Measurements from ENCODE around the gene TXNDC11. TPM values are rescaled to one million over a fixed set of nuclear protein-coding genes. Genes with fewer than 3 reads are reported as not detected.

TXNDC11 gene
- total and polyA plus RNA-seq, 2 experiments from 2014 or later: 6.8 to 12.0 TPM

DNA sequence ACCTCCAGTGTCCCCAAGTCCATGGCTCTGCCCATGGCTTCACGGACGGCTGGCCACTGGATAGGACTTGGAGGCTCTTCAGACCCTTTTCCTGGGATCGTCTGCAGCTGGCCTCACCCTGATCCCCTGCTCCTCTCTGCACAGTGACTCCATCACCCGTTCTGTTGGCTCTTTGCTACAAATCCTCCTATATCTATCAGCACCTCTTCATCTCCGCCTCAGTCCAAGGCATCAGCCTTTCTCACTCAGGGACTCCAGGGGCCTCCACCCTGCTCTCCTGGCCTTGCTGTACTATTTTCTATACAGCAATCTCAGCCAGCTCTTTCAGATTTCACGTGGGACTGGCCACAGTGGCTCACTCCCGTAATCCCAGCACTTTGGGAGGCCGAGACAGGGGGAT is 85.1 kb downstream of the TXNDC11 start:
- Histone ChIP-seq H3K27me3 (ENCODE audit: insufficient read depth) (no peaks in the 10 kb centered on the region), H3K36me3 (ENCODE audit: insufficient read depth) (no peaks in the 10 kb centered on the region), H3F3A (replicated peaks; ENCODE audit: low read depth) (no peaks in the 10 kb centered on the region), H3K27ac (ENCODE audit: low read depth) (no peak overlapping the region), H2AFZ (no peak overlapping the region), H3K79me2 (replicated peaks; ENCODE audit: insufficient read depth) (no peaks in the 10 kb centered on the region), H3K4me3 (no peak overlapping the region), H3K4me1 (ENCODE audit: insufficient read depth) (no peaks in the 10 kb centered on the region), H3K4me2 (no peak overlapping the region), H4K20me1 (replicated peaks; ENCODE audit: insufficient read depth) (no peaks in the 10 kb centered on the region), H3K9me2 (ENCODE audit: insufficient read depth) (no peaks in the 10 kb centered on the region)
- TF ChIP-seq, protein P1, sequence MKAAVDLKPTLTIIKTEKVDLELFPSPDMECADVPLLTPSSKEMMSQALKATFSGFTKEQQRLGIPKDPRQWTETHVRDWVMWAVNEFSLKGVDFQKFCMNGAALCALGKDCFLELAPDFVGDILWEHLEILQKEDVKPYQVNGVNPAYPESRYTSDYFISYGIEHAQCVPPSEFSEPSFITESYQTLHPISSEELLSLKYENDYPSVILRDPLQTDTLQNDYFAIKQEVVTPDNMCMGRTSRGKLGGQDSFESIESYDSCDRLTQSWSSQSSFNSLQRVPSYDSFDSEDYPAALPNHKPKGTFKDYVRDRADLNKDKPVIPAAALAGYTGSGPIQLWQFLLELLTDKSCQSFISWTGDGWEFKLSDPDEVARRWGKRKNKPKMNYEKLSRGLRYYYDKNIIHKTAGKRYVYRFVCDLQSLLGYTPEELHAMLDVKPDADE (IDR thresholded peaks at IDR 0.05): no peak
- no peak for TF ChIP-seq JUNB (IDR thresholded peaks at IDR 0.05; ENCODE audit: unreplicated experiment)
- no peak for TF ChIP-seq CREB1 (CRISPR knock-in tag; IDR thresholded peaks at IDR 0.05; ENCODE audit: low read depth)
- TF ChIP-seq NANOG (IDR thresholded peaks at IDR 0.05; ENCODE audit: borderline replicate concordance): no peak
- no peak for TF ChIP-seq ZNF114 (CRISPR knock-in tag; IDR thresholded peaks at IDR 0.05)
- no peak for TF ChIP-seq ZNF331 (CRISPR knock-in tag; IDR thresholded peaks at IDR 0.05; ENCODE audit: low read depth)
- TF ChIP-seq, protein P2, sequence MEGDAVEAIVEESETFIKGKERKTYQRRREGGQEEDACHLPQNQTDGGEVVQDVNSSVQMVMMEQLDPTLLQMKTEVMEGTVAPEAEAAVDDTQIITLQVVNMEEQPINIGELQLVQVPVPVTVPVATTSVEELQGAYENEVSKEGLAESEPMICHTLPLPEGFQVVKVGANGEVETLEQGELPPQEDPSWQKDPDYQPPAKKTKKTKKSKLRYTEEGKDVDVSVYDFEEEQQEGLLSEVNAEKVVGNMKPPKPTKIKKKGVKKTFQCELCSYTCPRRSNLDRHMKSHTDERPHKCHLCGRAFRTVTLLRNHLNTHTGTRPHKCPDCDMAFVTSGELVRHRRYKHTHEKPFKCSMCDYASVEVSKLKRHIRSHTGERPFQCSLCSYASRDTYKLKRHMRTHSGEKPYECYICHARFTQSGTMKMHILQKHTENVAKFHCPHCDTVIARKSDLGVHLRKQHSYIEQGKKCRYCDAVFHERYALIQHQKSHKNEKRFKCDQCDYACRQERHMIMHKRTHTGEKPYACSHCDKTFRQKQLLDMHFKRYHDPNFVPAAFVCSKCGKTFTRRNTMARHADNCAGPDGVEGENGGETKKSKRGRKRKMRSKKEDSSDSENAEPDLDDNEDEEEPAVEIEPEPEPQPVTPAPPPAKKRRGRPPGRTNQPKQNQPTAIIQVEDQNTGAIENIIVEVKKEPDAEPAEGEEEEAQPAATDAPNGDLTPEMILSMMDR (conservative IDR thresholded peaks at IDR 0.05; ENCODE audit: low read depth in 2 of 2): no peak
- no peak for TF ChIP-seq STAT1 (IDR thresholded peaks at IDR 0.05; ENCODE audit: unreplicated experiment)
- TF ChIP-seq, protein P3, sequence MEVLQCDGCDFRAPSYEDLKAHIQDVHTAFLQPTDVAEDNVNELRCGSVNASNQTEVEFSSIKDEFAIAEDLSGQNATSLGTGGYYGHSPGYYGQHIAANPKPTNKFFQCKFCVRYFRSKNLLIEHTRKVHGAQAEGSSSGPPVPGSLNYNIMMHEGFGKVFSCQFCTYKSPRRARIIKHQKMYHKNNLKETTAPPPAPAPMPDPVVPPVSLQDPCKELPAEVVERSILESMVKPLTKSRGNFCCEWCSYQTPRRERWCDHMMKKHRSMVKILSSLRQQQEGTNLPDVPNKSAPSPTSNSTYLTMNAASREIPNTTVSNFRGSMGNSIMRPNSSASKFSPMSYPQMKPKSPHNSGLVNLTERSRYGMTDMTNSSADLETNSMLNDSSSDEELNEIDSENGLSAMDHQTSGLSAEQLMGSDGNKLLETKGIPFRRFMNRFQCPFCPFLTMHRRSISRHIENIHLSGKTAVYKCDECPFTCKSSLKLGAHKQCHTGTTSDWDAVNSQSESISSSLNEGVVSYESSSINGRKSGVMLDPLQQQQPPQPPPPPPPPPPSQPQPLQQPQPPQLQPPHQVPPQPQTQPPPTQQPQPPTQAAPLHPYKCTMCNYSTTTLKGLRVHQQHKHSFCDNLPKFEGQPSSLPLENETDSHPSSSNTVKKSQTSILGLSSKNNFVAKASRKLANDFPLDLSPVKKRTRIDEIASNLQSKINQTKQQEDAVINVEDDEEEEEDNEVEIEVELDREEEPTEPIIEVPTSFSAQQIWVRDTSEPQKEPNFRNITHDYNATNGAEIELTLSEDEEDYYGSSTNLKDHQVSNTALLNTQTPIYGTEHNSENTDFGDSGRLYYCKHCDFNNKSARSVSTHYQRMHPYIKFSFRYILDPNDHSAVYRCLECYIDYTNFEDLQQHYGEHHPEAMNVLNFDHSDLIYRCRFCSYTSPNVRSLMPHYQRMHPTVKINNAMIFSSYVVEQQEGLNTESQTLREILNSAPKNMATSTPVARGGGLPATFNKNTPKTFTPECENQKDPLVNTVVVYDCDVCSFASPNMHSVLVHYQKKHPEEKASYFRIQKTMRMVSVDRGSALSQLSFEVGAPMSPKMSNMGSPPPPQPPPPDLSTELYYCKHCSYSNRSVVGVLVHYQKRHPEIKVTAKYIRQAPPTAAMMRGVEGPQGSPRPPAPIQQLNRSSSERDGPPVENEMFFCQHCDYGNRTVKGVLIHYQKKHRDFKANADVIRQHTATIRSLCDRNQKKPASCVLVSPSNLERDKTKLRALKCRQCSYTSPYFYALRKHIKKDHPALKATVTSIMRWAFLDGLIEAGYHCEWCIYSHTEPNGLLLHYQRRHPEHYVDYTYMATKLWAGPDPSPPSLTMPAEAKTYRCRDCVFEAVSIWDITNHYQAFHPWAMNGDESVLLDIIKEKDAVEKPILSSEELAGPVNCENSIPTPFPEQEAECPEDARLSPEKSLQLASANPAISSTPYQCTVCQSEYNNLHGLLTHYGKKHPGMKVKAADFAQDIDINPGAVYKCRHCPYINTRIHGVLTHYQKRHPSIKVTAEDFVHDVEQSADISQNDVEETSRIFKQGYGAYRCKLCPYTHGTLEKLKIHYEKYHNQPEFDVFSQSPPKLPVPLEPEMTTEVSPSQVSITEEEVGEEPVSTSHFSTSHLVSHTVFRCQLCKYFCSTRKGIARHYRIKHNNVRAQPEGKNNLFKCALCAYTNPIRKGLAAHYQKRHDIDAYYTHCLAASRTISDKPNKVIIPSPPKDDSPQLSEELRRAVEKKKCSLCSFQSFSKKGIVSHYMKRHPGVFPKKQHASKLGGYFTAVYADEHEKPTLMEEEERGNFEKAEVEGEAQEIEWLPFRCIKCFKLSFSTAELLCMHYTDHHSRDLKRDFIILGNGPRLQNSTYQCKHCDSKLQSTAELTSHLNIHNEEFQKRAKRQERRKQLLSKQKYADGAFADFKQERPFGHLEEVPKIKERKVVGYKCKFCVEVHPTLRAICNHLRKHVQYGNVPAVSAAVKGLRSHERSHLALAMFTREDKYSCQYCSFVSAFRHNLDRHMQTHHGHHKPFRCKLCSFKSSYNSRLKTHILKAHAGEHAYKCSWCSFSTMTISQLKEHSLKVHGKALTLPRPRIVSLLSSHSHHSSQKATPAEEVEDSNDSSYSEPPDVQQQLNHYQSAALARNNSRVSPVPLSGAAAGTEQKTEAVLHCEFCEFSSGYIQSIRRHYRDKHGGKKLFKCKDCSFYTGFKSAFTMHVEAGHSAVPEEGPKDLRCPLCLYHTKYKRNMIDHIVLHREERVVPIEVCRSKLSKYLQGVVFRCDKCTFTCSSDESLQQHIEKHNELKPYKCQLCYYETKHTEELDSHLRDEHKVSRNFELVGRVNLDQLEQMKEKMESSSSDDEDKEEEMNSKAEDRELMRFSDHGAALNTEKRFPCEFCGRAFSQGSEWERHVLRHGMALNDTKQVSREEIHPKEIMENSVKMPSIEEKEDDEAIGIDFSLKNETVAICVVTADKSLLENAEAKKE (CRISPR knock-in tag; IDR thresholded peaks at IDR 0.05): no peak
- TF ChIP-seq, protein P4, sequence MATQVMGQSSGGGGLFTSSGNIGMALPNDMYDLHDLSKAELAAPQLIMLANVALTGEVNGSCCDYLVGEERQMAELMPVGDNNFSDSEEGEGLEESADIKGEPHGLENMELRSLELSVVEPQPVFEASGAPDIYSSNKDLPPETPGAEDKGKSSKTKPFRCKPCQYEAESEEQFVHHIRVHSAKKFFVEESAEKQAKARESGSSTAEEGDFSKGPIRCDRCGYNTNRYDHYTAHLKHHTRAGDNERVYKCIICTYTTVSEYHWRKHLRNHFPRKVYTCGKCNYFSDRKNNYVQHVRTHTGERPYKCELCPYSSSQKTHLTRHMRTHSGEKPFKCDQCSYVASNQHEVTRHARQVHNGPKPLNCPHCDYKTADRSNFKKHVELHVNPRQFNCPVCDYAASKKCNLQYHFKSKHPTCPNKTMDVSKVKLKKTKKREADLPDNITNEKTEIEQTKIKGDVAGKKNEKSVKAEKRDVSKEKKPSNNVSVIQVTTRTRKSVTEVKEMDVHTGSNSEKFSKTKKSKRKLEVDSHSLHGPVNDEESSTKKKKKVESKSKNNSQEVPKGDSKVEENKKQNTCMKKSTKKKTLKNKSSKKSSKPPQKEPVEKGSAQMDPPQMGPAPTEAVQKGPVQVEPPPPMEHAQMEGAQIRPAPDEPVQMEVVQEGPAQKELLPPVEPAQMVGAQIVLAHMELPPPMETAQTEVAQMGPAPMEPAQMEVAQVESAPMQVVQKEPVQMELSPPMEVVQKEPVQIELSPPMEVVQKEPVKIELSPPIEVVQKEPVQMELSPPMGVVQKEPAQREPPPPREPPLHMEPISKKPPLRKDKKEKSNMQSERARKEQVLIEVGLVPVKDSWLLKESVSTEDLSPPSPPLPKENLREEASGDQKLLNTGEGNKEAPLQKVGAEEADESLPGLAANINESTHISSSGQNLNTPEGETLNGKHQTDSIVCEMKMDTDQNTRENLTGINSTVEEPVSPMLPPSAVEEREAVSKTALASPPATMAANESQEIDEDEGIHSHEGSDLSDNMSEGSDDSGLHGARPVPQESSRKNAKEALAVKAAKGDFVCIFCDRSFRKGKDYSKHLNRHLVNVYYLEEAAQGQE (IDR thresholded peaks at IDR 0.05; ENCODE audit: unreplicated experiment): no peak
- TF ChIP-seq EZH2phosphoT487 (IDR thresholded peaks at IDR 0.05; ENCODE audit: unreplicated experiment): no peak
- TF ChIP-seq EZH2 (IDR thresholded peaks at IDR 0.05; ENCODE audit: low read depth, unreplicated experiment): no peak
- TF ChIP-seq POLR2AphosphoS5 (IDR thresholded peaks at IDR 0.05; ENCODE audit: low read depth): no peak
- DNase-seq (ENCODE audit: low spot score) (no peak), ATAC-seq (no peak)
- H3K4me1 Mint-ChIP-seq: peaks cover 6% of the 10 kb centered on the region; the same call in 2 of the 3 replicates
- H3K9me3 Mint-ChIP-seq: no peaks in the 10 kb centered on the region
- no peak overlapping the region for H3K27ac Mint-ChIP-seq
- no peak overlapping the region for H3K4me3 Mint-ChIP-seq
- no peaks in the 10 kb centered on the region for H3K36me3 Mint-ChIP-seq (ENCODE audit: low read depth)
- peaks cover 7% of the 10 kb centered on the region for H3K27me3 Mint-ChIP-seq (ENCODE audit: insufficient read depth, low read depth, poor library complexity)
